HEK293 (cell line): ENCODE data around the gene CHCHD1.

Source experiments
- GLIS1 ChIP-seq: fragments of 450-650 bp; formaldehyde crosslinking; IDR thresholded peaks from 2 replicates; pipeline ENCODE4 v1.5.1; 2016; ENCODE audit warnings: missing biosample characterization, missing genetic modification characterization
- KLF7 ChIP-seq: fragments of 450-650 bp; formaldehyde crosslinking; IDR thresholded peaks from 2 replicates; pipeline ENCODE4 v1.5.1; 2016; ENCODE audit warnings: missing biosample characterization, missing genetic modification characterization, borderline replicate concordance
- SALL2 ChIP-seq: fragments of 450-650 bp; formaldehyde crosslinking; IDR thresholded peaks from 2 replicates; pipeline ENCODE4 v1.5.0; 2017; ENCODE audit warnings: missing biosample characterization, mild to moderate bottlenecking, missing genetic modification characterization, borderline replicate concordance
- SP2 ChIP-seq: fragments of 450-650 bp; formaldehyde crosslinking; IDR thresholded peaks from 2 replicates; pipeline ENCODE4 v1.5.1; 2016; ENCODE audit warnings: missing biosample characterization, missing genetic modification characterization
- ZBTB17 ChIP-seq: fragments of 450-650 bp; formaldehyde crosslinking; IDR thresholded peaks from 2 replicates; pipeline ENCODE4 v1.5.1; 2016; ENCODE audit warnings: missing biosample characterization, missing genetic modification characterization
- ZBTB20 ChIP-seq: fragments of 450-650 bp; formaldehyde crosslinking; IDR thresholded peaks from 2 replicates; pipeline ENCODE4 v1.5.1; 2016; ENCODE audit warnings: missing biosample characterization, missing genetic modification characterization
- ZBTB26 ChIP-seq: fragments of 450-650 bp; formaldehyde crosslinking; optimal IDR thresholded peaks from 2 replicates; pipeline ENCODE3; 2016; ENCODE audit warnings: missing biosample characterization, mild to moderate bottlenecking, missing genetic modification characterization
- ZBTB48 ChIP-seq: fragments of 450-650 bp; formaldehyde crosslinking; IDR thresholded peaks from 2 replicates; pipeline ENCODE4 v1.5.1; 2016; ENCODE audit warnings: missing biosample characterization, missing genetic modification characterization
- ZBTB8A ChIP-seq: fragments of 450-650 bp; formaldehyde crosslinking; IDR thresholded peaks from 2 replicates; pipeline ENCODE4 v1.5.1; 2016; ENCODE audit warnings: missing biosample characterization, missing genetic modification characterization
- ZNF175 ChIP-seq: fragments of 450-650 bp; formaldehyde crosslinking; IDR thresholded peaks from 2 replicates; pipeline ENCODE4 v1.5.1; 2016; ENCODE audit warnings: missing biosample characterization, missing genetic modification characterization
- ZNF324 ChIP-seq: fragments of 450-650 bp; formaldehyde crosslinking; IDR thresholded peaks from 2 replicates; pipeline ENCODE4 v1.5.1; 2016; ENCODE audit warnings: missing biosample characterization, missing genetic modification characterization
- ZNF335 ChIP-seq: fragments of 450-650 bp; formaldehyde crosslinking; conservative IDR thresholded peaks from 2 replicates; pipeline ENCODE4 v1.5.1; 2016; ENCODE audit warnings: missing biosample characterization, missing genetic modification characterization
- ZNF394 ChIP-seq: fragments of 450-650 bp; formaldehyde crosslinking; IDR thresholded peaks from 2 replicates; pipeline ENCODE4 v1.5.1; 2016; ENCODE audit warnings: missing biosample characterization, missing genetic modification characterization, mild to moderate bottlenecking, moderate library complexity, borderline replicate concordance
- ZNF596 ChIP-seq: fragments of 450-650 bp; IDR thresholded peaks from 2 replicates; pipeline ENCODE4 v1.5.0; 2018; ENCODE audit warnings: missing biosample characterization, mild to moderate bottlenecking, missing genetic modification characterization, moderate library complexity
- ZNF600 ChIP-seq: fragments of 450-650 bp; formaldehyde crosslinking; IDR thresholded peaks from 2 replicates; pipeline ENCODE4 v1.5.1; 2016; ENCODE audit warnings: missing biosample characterization, missing genetic modification characterization
- ZNF610 ChIP-seq: fragments of 450-650 bp; formaldehyde crosslinking; IDR thresholded peaks from 2 replicates; pipeline ENCODE4 v1.5.1; 2016; ENCODE audit warnings: missing biosample characterization, missing genetic modification characterization, borderline replicate concordance
- ZNF629 ChIP-seq: fragments of 450-650 bp; formaldehyde crosslinking; IDR thresholded peaks from 2 replicates; pipeline ENCODE4 v1.5.1; 2017; ENCODE audit warnings: missing biosample characterization, missing genetic modification characterization
- ZNF692 ChIP-seq: fragments of 450-650 bp; formaldehyde crosslinking; IDR thresholded peaks from 2 replicates; pipeline ENCODE4 v1.5.1; 2016; ENCODE audit warnings: missing biosample characterization, missing genetic modification characterization
- ZNF777 ChIP-seq: fragments of 450-650 bp; formaldehyde crosslinking; IDR thresholded peaks from 2 replicates; pipeline ENCODE4 v1.5.1; 2017; ENCODE audit warnings: missing biosample characterization, missing genetic modification characterization, borderline replicate concordance
- TF ChIP-seq, protein P1 (sequence below): fragments of 450-650 bp; formaldehyde crosslinking; IDR thresholded peaks from 2 replicates; pipeline ENCODE4 v1.5.1; 2016; ENCODE audit warnings: missing biosample characterization, missing genetic modification characterization
- TF ChIP-seq, protein P2 (sequence below): fragments of 450-650 bp; formaldehyde crosslinking; IDR thresholded peaks from 2 replicates; pipeline ENCODE4 v1.5.1; 2016; ENCODE audit warnings: missing biosample characterization, missing genetic modification characterization
- TF ChIP-seq, protein P3 (sequence below): fragments of 450-650 bp; formaldehyde crosslinking; IDR thresholded peaks from 2 replicates; pipeline ENCODE4 v1.5.1; 2016; ENCODE audit warnings: missing biosample characterization, missing genetic modification characterization

The CHCHD1 gene

GRCh38 chr10:73785721-73786511 is 4.1 kb downstream of the CHCHD1 start (continued):
- TF ChIP-seq ZNF600 (peak; percentile 44), ZBTB8A (tag by site-specific recombination) (no peak), ZBTB48 (tag by site-specific recombination) (no peak), ZNF777 (no peak), ZNF324 (tag by site-specific recombination) (no peak), ZNF596 (tag by site-specific recombination) (no peak), ZBTB20 (tag by site-specific recombination) (peak; percentile 55; the same call in 1 of the 2 replicates), ZNF335 (no peak), ZNF629 (tag by site-specific recombination) (0 out of 2 replicates have a peak, but pooled peaks have one; percentile 12), ZBTB26 (peak; percentile 90), ZNF175 (tag by site-specific recombination) (no peak), ZBTB17 (tag by site-specific recombination) (peak; percentile 73), ZNF692 (tag by site-specific recombination) (peak; percentile 37; the same call in 1 of the 2 replicates), ZNF394 (peak; percentile 35; the same call in 1 of the 2 replicates), SALL2 (tag by site-specific recombination) (no peak), KLF7 (no peak), SP2 (tag by site-specific recombination) (0 out of 2 replicates have a peak, but pooled peaks have one; percentile 11), GLIS1 (tag by site-specific recombination) (peak; percentile 90), ZNF610 (tag by site-specific recombination) (0 out of 2 replicates have a peak, but pooled peaks have one; percentile 25)
- TF ChIP-seq, protein P1, sequence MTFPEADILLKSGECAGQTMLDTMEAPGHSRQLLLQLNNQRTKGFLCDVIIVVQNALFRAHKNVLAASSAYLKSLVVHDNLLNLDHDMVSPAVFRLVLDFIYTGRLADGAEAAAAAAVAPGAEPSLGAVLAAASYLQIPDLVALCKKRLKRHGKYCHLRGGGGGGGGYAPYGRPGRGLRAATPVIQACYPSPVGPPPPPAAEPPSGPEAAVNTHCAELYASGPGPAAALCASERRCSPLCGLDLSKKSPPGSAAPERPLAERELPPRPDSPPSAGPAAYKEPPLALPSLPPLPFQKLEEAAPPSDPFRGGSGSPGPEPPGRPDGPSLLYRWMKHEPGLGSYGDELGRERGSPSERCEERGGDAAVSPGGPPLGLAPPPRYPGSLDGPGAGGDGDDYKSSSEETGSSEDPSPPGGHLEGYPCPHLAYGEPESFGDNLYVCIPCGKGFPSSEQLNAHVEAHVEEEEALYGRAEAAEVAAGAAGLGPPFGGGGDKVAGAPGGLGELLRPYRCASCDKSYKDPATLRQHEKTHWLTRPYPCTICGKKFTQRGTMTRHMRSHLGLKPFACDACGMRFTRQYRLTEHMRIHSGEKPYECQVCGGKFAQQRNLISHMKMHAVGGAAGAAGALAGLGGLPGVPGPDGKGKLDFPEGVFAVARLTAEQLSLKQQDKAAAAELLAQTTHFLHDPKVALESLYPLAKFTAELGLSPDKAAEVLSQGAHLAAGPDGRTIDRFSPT: no peak
- TF ChIP-seq, protein P2, sequence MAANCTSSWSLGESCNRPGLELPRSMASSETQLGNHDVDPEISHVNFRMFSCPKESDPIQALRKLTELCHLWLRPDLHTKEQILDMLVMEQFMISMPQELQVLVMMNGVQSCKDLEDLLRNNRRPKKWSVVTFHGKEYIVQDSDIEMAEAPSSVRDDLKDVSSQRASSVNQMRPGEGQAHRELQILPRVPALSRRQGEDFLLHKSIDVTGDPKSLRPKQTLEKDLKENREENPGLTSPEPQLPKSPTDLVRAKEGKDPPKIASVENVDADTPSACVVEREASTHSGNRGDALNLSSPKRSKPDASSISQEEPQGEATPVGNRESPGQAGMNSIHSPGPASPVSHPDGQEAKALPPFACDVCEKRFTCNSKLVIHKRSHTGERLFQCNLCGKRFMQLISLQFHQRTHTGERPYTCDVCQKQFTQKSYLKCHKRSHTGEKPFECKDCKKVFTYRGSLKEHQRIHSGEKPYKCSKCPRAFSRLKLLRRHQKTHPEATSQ (tag by site-specific recombination): no peak
- TF ChIP-seq, protein P3, sequence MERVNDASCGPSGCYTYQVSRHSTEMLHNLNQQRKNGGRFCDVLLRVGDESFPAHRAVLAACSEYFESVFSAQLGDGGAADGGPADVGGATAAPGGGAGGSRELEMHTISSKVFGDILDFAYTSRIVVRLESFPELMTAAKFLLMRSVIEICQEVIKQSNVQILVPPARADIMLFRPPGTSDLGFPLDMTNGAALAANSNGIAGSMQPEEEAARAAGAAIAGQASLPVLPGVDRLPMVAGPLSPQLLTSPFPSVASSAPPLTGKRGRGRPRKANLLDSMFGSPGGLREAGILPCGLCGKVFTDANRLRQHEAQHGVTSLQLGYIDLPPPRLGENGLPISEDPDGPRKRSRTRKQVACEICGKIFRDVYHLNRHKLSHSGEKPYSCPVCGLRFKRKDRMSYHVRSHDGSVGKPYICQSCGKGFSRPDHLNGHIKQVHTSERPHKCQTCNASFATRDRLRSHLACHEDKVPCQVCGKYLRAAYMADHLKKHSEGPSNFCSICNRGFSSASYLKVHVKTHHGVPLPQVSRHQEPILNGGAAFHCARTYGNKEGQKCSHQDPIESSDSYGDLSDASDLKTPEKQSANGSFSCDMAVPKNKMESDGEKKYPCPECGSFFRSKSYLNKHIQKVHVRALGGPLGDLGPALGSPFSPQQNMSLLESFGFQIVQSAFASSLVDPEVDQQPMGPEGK: 0 out of 2 replicates have a peak, but pooled peaks have one; percentile 41
- TF ChIP-seq, all 188 proteins: peak for 25
